Measurements from ENCODE around the gene STK24.

GRCh38 chr13:98556968-98557631 is 19.8 kb downstream of the STK24 start:
- TF ChIP-seq CTCF (IDR thresholded peaks at IDR 0.05 in 4 of 5, conservative IDR thresholded peaks at IDR 0.05 in 1 of 5) (no peak), POLR2A (IDR thresholded peaks at IDR 0.05) (no peak)

All from gastrocnemius medialis (tissue), 4 donors.